Sigmoid colon (tissue), 7 donors: ENCODE results near the gene EPN2. TPM values are rescaled to one million over a fixed set of nuclear protein-coding genes. Genes with fewer than 3 reads are reported as not detected.
A peak's percentile ranks its signal among the peaks of the same experiment; 100 is the strongest.

Experiments used
- DNase-seq: peaks from one replicate; pipeline ENCODE4 v3.0.0-alpha.2; 2019
- H3K27ac ChIP-seq, 4 donors: fragments of 200-600 bp; sonication (generic); one replicate each; pipeline ENCODE4 v1.5.1; 2016 to 2019; ENCODE audit warnings: mild to moderate bottlenecking in 1 of 4
- H3K27me3 ChIP-seq, 3 donors: fragments of 200-600 bp; sonication (generic); one replicate each; pipeline ENCODE4 v1.5.1; 2019; ENCODE audit warnings: mild to moderate bottlenecking in 1 of 3
- H3K36me3 ChIP-seq, 4 donors: fragments of 200-600 bp; sonication (generic); one replicate each; pipeline ENCODE4 v1.5.1; 2016 to 2019
- H3K4me1 ChIP-seq, 4 donors: fragments of 200-600 bp; sonication (generic); one replicate each; pipeline ENCODE4 v1.5.1; 2017 to 2019
- H3K4me3 ChIP-seq, 4 donors: fragments of 200-600 bp; sonication (generic); one replicate each; pipeline ENCODE4 v1.5.1; 2017 to 2019; ENCODE audit warnings: mild to moderate bottlenecking in 2 of 4, moderate library complexity in 1 of 4
- H3K9me3 ChIP-seq, 4 donors: fragments of 200-600 bp in 3 of 4; sonication (generic) in 3 of 4; one replicate each; pipeline versions ENCODE4 v1.5.1 to v1.6.1; 2013 to 2019
- CTCF ChIP-seq, 4 experiments: fragments of 450-650 bp in 3 of 4; fragments of 200-600 bp in 1 of 4; IDR thresholded peaks; one replicate each; pipeline ENCODE4 v1.5.1; 2016 to 2019; ENCODE audit warnings: antibody characterized with exemption in 4 of 4, mild to moderate bottlenecking in 3 of 4, moderate library complexity in 2 of 4
- EP300 ChIP-seq, 4 donors: sonication (generic); formaldehyde crosslinking; IDR thresholded peaks; one replicate each; pipeline ENCODE4 v1.6.1; 2017; ENCODE audit warnings: antibody characterized with exemption in 4 of 4
- POLR2A ChIP-seq, 2 donors: fragments of 450-650 bp; IDR thresholded peaks; one replicate each; pipeline ENCODE4 v1.6.1; 2016; ENCODE audit warnings: antibody characterized with exemption in 2 of 2, mild to moderate bottlenecking in 2 of 2, moderate library complexity in 2 of 2
- POLR2AphosphoS5 ChIP-seq, 4 donors: sonication (generic); formaldehyde crosslinking; IDR thresholded peaks; one replicate each; pipeline ENCODE4 v1.6.1; 2017; ENCODE audit warnings: antibody characterized with exemption in 4 of 4
- WGBS, 2 donors: extraction: QIAGEN DNeasy Blood & Tissue Kit; methylation state at CpG; one replicate each; pipeline ENCODE4 v1.1.7; 2013; 5-methylcytosine and 5-hydroxymethylcytosine counted together
- intact Hi-C: fragments of 100-400 bp; cut with DNase I; formaldehyde crosslinking; loops from one replicate; pipeline ENCODE4 v1.15.1; 2023
- polyA plus RNA-seq, 3 donors: library from polyadenylated mRNA; stranded (reverse); fragments of 200-250 nt; gene quantifications; one replicate each; pipeline ENCODE4 v1.2.3, GENCODE V29; 2013
- total RNA-seq, 4 donors: library from RNA; depleted of rRNA; stranded (reverse); fragments of >200 nt; gene quantifications; one replicate each; pipeline ENCODE4 v1.1.0, GENCODE V29; 2016
- donor health status: healthy with polysubstance abuse.
- donor health status: Bipolar disorder and iron deficiency.
- donor health status: healthy.

EPN2 gene
- total and polyA plus RNA-seq, 7 donors, result 12.0 to 55.4 (median 31.7) TPM

- 94 to 95% methylated on average over 31 of the region's 31 CpGs for WGBS, 2 donors
- intact Hi-C loops, result no loop called here
- H3K36me3 ChIP-seq, result peaks cover 29 to 45% (median 36%) of the 10 kb centered on the region in 4 donors
- H3K9me3 ChIP-seq, result no peaks in the 10 kb centered on the region
- TF ChIP-seq POLR2AphosphoS5 (IDR thresholded peaks at IDR 0.05), result peak in 1 of 4 donors; percentile 6
- TF ChIP-seq CTCF (IDR thresholded peaks at IDR 0.05), result no peak
- TF ChIP-seq POLR2A (IDR thresholded peaks at IDR 0.05), result no peak
- H3K4me1 ChIP-seq, result peaks cover 0 to 83% (median 71%) of the 10 kb centered on the region in 4 donors
- no peak overlapping the region for H3K4me3 ChIP-seq
- H3K27me3 ChIP-seq, result no peaks in the 10 kb centered on the region
- DNase-seq, result peak; percentile 66
- peak overlapping the region; percentile 50 to 97 (median 96) for H3K27ac ChIP-seq
These were observed 144.7 kb downstream of the EPN2 start for GRCh38 chr17:19381741-19382444.

- no peak overlapping the region for H3K4me3 ChIP-seq
- H3K27ac ChIP-seq, result peak overlapping the region; percentile 95 to 97 (median 96)
- 89 to 91% methylated on average over 13 of the region's 13 CpGs for WGBS, 2 donors
- H3K4me1 ChIP-seq, result peaks cover 0 to 87% (median 76%) of the 10 kb centered on the region in 4 donors
- no peaks in the 10 kb centered on the region for H3K9me3 ChIP-seq
- H3K27me3 ChIP-seq, result no peaks in the 10 kb centered on the region
- intact Hi-C loops, result no loop called here
- TF ChIP-seq EP300 (IDR thresholded peaks at IDR 0.05) (no peak), CTCF (IDR thresholded peaks at IDR 0.05) (no peak), POLR2AphosphoS5 (IDR thresholded peaks at IDR 0.05) (no peak), POLR2A (IDR thresholded peaks at IDR 0.05) (no peak)
- DNase-seq, result peak; percentile 63
- peaks cover 29 to 45% (median 36%) of the 10 kb centered on the region in 4 donors for H3K36me3 ChIP-seq
These were observed 145.6 kb downstream of the EPN2 start for GRCh38 chr17:19382531-19383444.

GRCh38 chr17:19383681-19384470, 146.7 kb downstream of the EPN2 start:
- Histone ChIP-seq H3K9me3 (no peaks in the 10 kb centered on the region), H3K27me3 (no peaks in the 10 kb centered on the region), H3K4me3 (peak overlapping the region in 1 of 4 donors; percentile 51), H3K4me1 (peaks cover 0 to 96% (median 85%) of the 10 kb centered on the region in 4 donors), H3K27ac (peak overlapping the region; percentile 95 to 97 (median 96)), H3K36me3 (peaks cover 29 to 45% (median 36%) of the 10 kb centered on the region in 4 donors)
- whole genome bisulfite sequencing, 2 donors, result 80 to 81% methylated on average over 6 of the region's 6 CpGs
- intact Hi-C loops, result no loop called here
- TF ChIP-seq CTCF (IDR thresholded peaks at IDR 0.05), result no peak
- peak; percentile 83 for DNase-seq

- WGBS, 2 donors, result 14 to 30% methylated on average over 16 of the region's 16 CpGs
- peak; percentile 97 for DNase-seq
- intact Hi-C loops, result no loop called here
- peak overlapping the region in 3 of 4 donors; percentile 48 to 59 (median 51) for H3K4me3 ChIP-seq
- H3K36me3 ChIP-seq, result peaks cover 29 to 40% (median 34%) of the 10 kb centered on the region in 4 donors
- H3K27me3 ChIP-seq, result no peaks in the 10 kb centered on the region
- no peaks in the 10 kb centered on the region for H3K9me3 ChIP-seq
- peak; percentile 43 to 91 (median 88) for TF ChIP-seq POLR2AphosphoS5 (IDR thresholded peaks at IDR 0.05)
- peak in 2 of 4 donors; percentile 80 to 82 for TF ChIP-seq EP300 (IDR thresholded peaks at IDR 0.05)
- peak; percentile 63 to 75 for TF ChIP-seq POLR2A (IDR thresholded peaks at IDR 0.05)
- no peak for TF ChIP-seq CTCF (IDR thresholded peaks at IDR 0.05)
- peak overlapping the region; percentile 95 to 97 (median 96) for H3K27ac ChIP-seq
- H3K4me1 ChIP-seq, result peaks cover 0 to 96% (median 84%) of the 10 kb centered on the region in 4 donors
These were observed 147.7 kb downstream of the EPN2 start for GRCh38 chr17:19384723-19385391.
